Upper lobe of left lung (tissue), 6 donors: ENCODE measurements around the gene FAM13A. TPM values are rescaled to one million over a fixed set of nuclear protein-coding genes. Genes with fewer than 3 reads are reported as not detected.

Experiments used
- ATAC-seq, 2 donors: fragments of 200-7000 bp; cut with Tn5 transposase; one replicate each; pipeline ENCODE4 v1.9.1; 2022; ENCODE audit warnings: mild to moderate bottlenecking in 2 of 2, moderate library complexity in 2 of 2; ENCODE audit not compliant: low FRiP score in 2 of 2
- DNase-seq, 2 donors: peaks; one replicate each; pipeline ENCODE4 v3.0.0-alpha.2; 2019 to 2020
- H3K27ac ChIP-seq, 4 donors: fragments of 200-600 bp; sonication (generic); one replicate each; pipeline ENCODE4 v1.5.1; 2016 to 2019
- H3K27me3 ChIP-seq, 4 donors: fragments of 200-600 bp; sonication (generic); one replicate each; pipeline ENCODE4 v1.5.1; 2017 to 2019
- H3K36me3 ChIP-seq, 4 donors: fragments of 200-600 bp; sonication (generic); one replicate each; pipeline ENCODE4 v1.5.1; 2016 to 2019
- H3K4me1 ChIP-seq, 4 donors: fragments of 200-600 bp; sonication (generic); one replicate each; pipeline ENCODE4 v1.5.1; 2018 to 2019
- H3K4me3 ChIP-seq, 4 donors: fragments of 200-600 bp; sonication (generic); one replicate each; pipeline ENCODE4 v1.5.1; 2017 to 2019; ENCODE audit warnings: mild to moderate bottlenecking in 2 of 4, moderate library complexity in 1 of 4
- H3K9me3 ChIP-seq, 4 donors: fragments of 200-600 bp; sonication (generic); one replicate each; pipeline ENCODE4 v1.5.1; 2018 to 2019
- EP300 ChIP-seq, 4 donors: sonication (generic); formaldehyde crosslinking; IDR thresholded peaks; one replicate each; pipeline ENCODE4 v1.5.1; 2017; ENCODE audit warnings: antibody characterized with exemption in 4 of 4, control low read depth in 2 of 4
- POLR2A ChIP-seq, 4 donors: fragments of 450-650 bp; IDR thresholded peaks; one replicate each; pipeline ENCODE4 v1.5.1; 2016 to 2017; ENCODE audit warnings: antibody characterized with exemption in 4 of 4, mild to moderate bottlenecking in 2 of 4
- POLR2AphosphoS5 ChIP-seq, 2 donors: sonication (generic); formaldehyde crosslinking; IDR thresholded peaks; one replicate each; pipeline ENCODE4 v1.5.1; 2017; ENCODE audit warnings: antibody characterized with exemption in 2 of 2
- WGBS, 2 donors: methylation state at CpG; one replicate each; pipeline ENCODE4 v1.1.5; 2017 to 2018; 5-methylcytosine and 5-hydroxymethylcytosine counted together
- total RNA-seq, 6 donors: library from RNA; depleted of rRNA in 4 of 6; stranded (reverse); fragments of >200 nt in 4 of 6; gene quantifications; one replicate each; pipeline versions ENCODE4 v1.1.0 to v1.2.1, GENCODE V29; 2016 to 2021
- TF ChIP-seq, protein P1 (sequence below), 6 experiments: fragments of 450-650 bp in 4 of 6; fragments of 200-600 bp in 2 of 6; sonication (generic) in 2 of 6; IDR thresholded peaks; one replicate each; pipeline ENCODE4 v1.5.1; 2016 to 2019; ENCODE audit warnings: antibody characterized with exemption in 6 of 6
- donor health status: DM: no; HTN: no; CAD: no; lungs with moderate emphysema.
- donor health status: DM: no; HTN: yes; CAD: no; lungs with severe emphysema.

FAM13A gene
- total RNA-seq, 6 donors from 2014 or later: 15.8 to 173 (median 34.1) TPM

- WGBS, 2 donors: 66 to 80% methylated on average over 2 of the region's 2 CpGs
- Histone ChIP-seq H3K27ac (no peak overlapping the region), H3K9me3 (no peaks in the 10 kb centered on the region), H3K4me1 (peaks cover 4 to 10% (median 8%) of the 10 kb centered on the region in 4 donors), H3K36me3 (peaks cover 6 to 54% (median 15%) of the 10 kb centered on the region in 4 donors), H3K27me3 (no peaks in the 10 kb centered on the region), H3K4me3 (no peak overlapping the region)
- DNase-seq (no peak), ATAC-seq (no peak)
- TF ChIP-seq POLR2A (IDR thresholded peaks at IDR 0.05) (no peak), EP300 (IDR thresholded peaks at IDR 0.05) (no peak), POLR2AphosphoS5 (IDR thresholded peaks at IDR 0.05) (no peak)
- TF ChIP-seq, protein P1, sequence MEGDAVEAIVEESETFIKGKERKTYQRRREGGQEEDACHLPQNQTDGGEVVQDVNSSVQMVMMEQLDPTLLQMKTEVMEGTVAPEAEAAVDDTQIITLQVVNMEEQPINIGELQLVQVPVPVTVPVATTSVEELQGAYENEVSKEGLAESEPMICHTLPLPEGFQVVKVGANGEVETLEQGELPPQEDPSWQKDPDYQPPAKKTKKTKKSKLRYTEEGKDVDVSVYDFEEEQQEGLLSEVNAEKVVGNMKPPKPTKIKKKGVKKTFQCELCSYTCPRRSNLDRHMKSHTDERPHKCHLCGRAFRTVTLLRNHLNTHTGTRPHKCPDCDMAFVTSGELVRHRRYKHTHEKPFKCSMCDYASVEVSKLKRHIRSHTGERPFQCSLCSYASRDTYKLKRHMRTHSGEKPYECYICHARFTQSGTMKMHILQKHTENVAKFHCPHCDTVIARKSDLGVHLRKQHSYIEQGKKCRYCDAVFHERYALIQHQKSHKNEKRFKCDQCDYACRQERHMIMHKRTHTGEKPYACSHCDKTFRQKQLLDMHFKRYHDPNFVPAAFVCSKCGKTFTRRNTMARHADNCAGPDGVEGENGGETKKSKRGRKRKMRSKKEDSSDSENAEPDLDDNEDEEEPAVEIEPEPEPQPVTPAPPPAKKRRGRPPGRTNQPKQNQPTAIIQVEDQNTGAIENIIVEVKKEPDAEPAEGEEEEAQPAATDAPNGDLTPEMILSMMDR (IDR thresholded peaks at IDR 0.05): no peak
Observed at GRCh38 chr4:88742561-88742960, 314.4 kb downstream of the FAM13A start.

GRCh38 chr4:88738180-88738579, 318.8 kb downstream of the FAM13A start:
- peak overlapping the region in 2 of 4 donors; percentile 23 to 32 for H3K27ac ChIP-seq

GRCh38 chr4:88737307-88737941, 319.6 kb downstream of the FAM13A start:
- H3K36me3 ChIP-seq: peaks cover 3 to 28% (median 4%) of the 10 kb centered on the region in 4 donors
- no peak for TF ChIP-seq EP300 (IDR thresholded peaks at IDR 0.05)
- TF ChIP-seq POLR2AphosphoS5 (IDR thresholded peaks at IDR 0.05): no peak
- TF ChIP-seq, protein P1 (IDR thresholded peaks at IDR 0.05): no peak
- no peak for TF ChIP-seq POLR2A (IDR thresholded peaks at IDR 0.05)
- H3K9me3 ChIP-seq: no peaks in the 10 kb centered on the region
- ATAC-seq (peak; percentile 16 to 47), DNase-seq (peak in 1 of 2 donors; percentile 58)
- H3K4me3 ChIP-seq: no peak overlapping the region
- H3K27me3 ChIP-seq: no peaks in the 10 kb centered on the region
- 24 to 29% methylated on average over 13 to 14 of the region's 14 CpGs for WGBS, 2 donors
- peak overlapping the region in 2 of 4 donors; percentile 23 to 32 for H3K27ac ChIP-seq
- peaks cover 13 to 20% (median 18%) of the 10 kb centered on the region in 4 donors for H3K4me1 ChIP-seq

More at GRCh38 chr4:88738180-88738579, 318.8 kb downstream of the FAM13A start:
- Histone ChIP-seq H3K9me3 (no peaks in the 10 kb centered on the region), H3K27me3 (no peaks in the 10 kb centered on the region), H3K4me3 (no peak overlapping the region), H3K36me3 (peaks cover 3 to 32% (median 4%) of the 10 kb centered on the region in 4 donors), H3K4me1 (peaks cover 13 to 20% (median 18%) of the 10 kb centered on the region in 4 donors)
- WGBS, 2 donors: 82 to 90% methylated on average over 4 of the region's 4 CpGs
- TF ChIP-seq EP300 (IDR thresholded peaks at IDR 0.05): no peak
- TF ChIP-seq, protein P1 (IDR thresholded peaks at IDR 0.05): no peak
- TF ChIP-seq POLR2A (IDR thresholded peaks at IDR 0.05): no peak
- TF ChIP-seq POLR2AphosphoS5 (IDR thresholded peaks at IDR 0.05): no peak
- ATAC-seq: no peak
- no peak for DNase-seq

DNA sequence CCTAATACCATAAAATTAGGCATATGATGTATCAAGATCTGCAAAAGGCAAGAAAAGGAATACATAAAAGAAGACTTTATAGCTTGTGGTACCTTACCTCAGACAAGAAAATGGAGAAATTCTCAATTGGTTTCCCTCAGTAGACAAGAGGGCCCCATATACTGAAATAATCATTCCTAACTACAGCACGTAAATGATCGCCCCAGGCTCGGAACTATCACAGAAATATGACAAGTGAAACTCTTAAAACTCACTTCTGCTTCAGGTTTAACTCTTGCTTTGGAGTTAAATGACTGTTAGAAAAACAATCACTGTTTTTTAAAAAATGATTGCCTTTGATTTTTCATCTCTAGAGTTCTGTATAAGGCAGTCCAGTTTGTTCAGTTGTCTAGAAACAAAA, 320.7 kb downstream of the FAM13A start:
- peaks cover 13 to 20% (median 18%) of the 10 kb centered on the region in 4 donors for H3K4me1 ChIP-seq
- peaks cover 0 to 27% (median 4%) of the 10 kb centered on the region in 4 donors for H3K36me3 ChIP-seq
- DNase-seq (no peak), ATAC-seq (no peak)
- no peaks in the 10 kb centered on the region for H3K27me3 ChIP-seq
- no peak overlapping the region for H3K4me3 ChIP-seq
- WGBS, 2 donors: 68 to 82% methylated on average over 3 of the region's 3 CpGs
- no peaks in the 10 kb centered on the region for H3K9me3 ChIP-seq
- TF ChIP-seq, protein P1 (IDR thresholded peaks at IDR 0.05): no peak
- TF ChIP-seq EP300 (IDR thresholded peaks at IDR 0.05) (no peak), POLR2AphosphoS5 (IDR thresholded peaks at IDR 0.05) (no peak), POLR2A (IDR thresholded peaks at IDR 0.05) (no peak)
- peak overlapping the region in 2 of 4 donors; percentile 23 to 24 for H3K27ac ChIP-seq
